HepG2 (cell line): ENCODE results near the gene HRC. TPM values are rescaled to one million over a fixed set of nuclear protein-coding genes. Genes with fewer than 3 reads are reported as not detected.
A peak's percentile ranks its signal among the peaks of the same experiment; 100 is the strongest.

Source experiments
- ERF ChIP-seq: IDR thresholded peaks from 2 replicates; pipeline ENCODE4 v1.6.1; 2018; ENCODE audit warnings: missing biosample characterization, missing genetic modification reagents
- GFI1 ChIP-seq: sonication (generic); formaldehyde crosslinking; IDR thresholded peaks from 2 replicates; pipeline ENCODE4 v1.5.0; 2020; ENCODE audit warnings: missing genetic modification reagents, mild to moderate bottlenecking, borderline replicate concordance
- HIC2 ChIP-seq: sonication (generic); formaldehyde crosslinking; IDR thresholded peaks from 2 replicates; pipeline ENCODE4 v1.9.0; 2022; ENCODE audit warnings: low read depth, missing genetic modification reagents
- HNF4G ChIP-seq, 2 experiments: sonication (generic) in 1 of 2; formaldehyde crosslinking in 1 of 2; IDR thresholded peaks; 2 replicates each; pipeline versions ENCODE4 v1.4.0 to v1.6.1; 2011 to 2020; ENCODE audit warnings: borderline replicate concordance in 2 of 2, low read depth in 2 of 2, mild to moderate bottlenecking in 2 of 2, low read length in 1 of 2, missing genetic modification reagents in 1 of 2, moderate library complexity in 1 of 2
- HOXA3 ChIP-seq: sonication (generic); formaldehyde crosslinking; IDR thresholded peaks from 2 replicates; pipeline ENCODE4 v1.5.0; 2020; ENCODE audit warnings: missing genetic modification reagents
- IKZF1 ChIP-seq: fragments of 450-650 bp; IDR thresholded peaks from 2 replicates; pipeline ENCODE4 v1.7.1; 2016
- KDM2A ChIP-seq: sonication (generic); formaldehyde crosslinking; IDR thresholded peaks from 2 replicates; pipeline ENCODE4 v1.4.0; 2020; ENCODE audit warnings: low read depth, missing genetic modification reagents, borderline replicate concordance
- KMT2A ChIP-seq: sonication (generic); formaldehyde crosslinking; IDR thresholded peaks from 2 replicates; pipeline ENCODE4 v1.4.0; 2020; ENCODE audit warnings: missing genetic modification reagents
- MAFG ChIP-seq: sonication (generic); formaldehyde crosslinking; IDR thresholded peaks from 2 replicates; pipeline ENCODE4 v1.5.1; 2020; ENCODE audit warnings: mild to moderate bottlenecking, missing genetic modification reagents
- NKX3-1 ChIP-seq: sonication (generic); formaldehyde crosslinking; IDR thresholded peaks from 2 replicates; pipeline ENCODE4 v1.5.0; 2020; ENCODE audit warnings: missing genetic modification reagents
- REXO4 ChIP-seq: sonication (generic); formaldehyde crosslinking; IDR thresholded peaks from 2 replicates; pipeline ENCODE4 v1.8.0; 2022; ENCODE audit warnings: missing genetic modification reagents, mild to moderate bottlenecking, borderline replicate concordance
- THAP11 ChIP-seq: IDR thresholded peaks from 2 replicates; pipeline ENCODE4 v1.6.1; 2016; ENCODE audit warnings: missing biosample characterization, missing genetic modification reagents
- ZBTB14 ChIP-seq: sonication (generic); formaldehyde crosslinking; IDR thresholded peaks from 2 replicates; pipeline ENCODE4 v1.4.0; 2020; ENCODE audit warnings: missing genetic modification reagents
- ZBTB7A ChIP-seq: sonication (generic); formaldehyde crosslinking; IDR thresholded peaks from 2 replicates; pipeline ENCODE4 v1.8.0; 2022; ENCODE audit warnings: mild to moderate bottlenecking, missing genetic modification reagents
- ZNF160 ChIP-seq: sonication (generic); formaldehyde crosslinking; IDR thresholded peaks from 2 replicates; pipeline ENCODE4 v1.8.0; 2022; ENCODE audit warnings: mild to moderate bottlenecking, inconsistent platforms, missing genetic modification reagents
- ZNF251 ChIP-seq: sonication (generic); formaldehyde crosslinking; IDR thresholded peaks from 2 replicates; pipeline ENCODE4 v1.9.0; 2021; ENCODE audit warnings: mild to moderate bottlenecking, missing genetic modification reagents
- ZNF331 ChIP-seq: sonication (generic); formaldehyde crosslinking; IDR thresholded peaks from 2 replicates; pipeline ENCODE4 v1.4.0; 2020; ENCODE audit warnings: missing genetic modification reagents
- ZNF576 ChIP-seq: sonication (generic); formaldehyde crosslinking; IDR thresholded peaks from 2 replicates; pipeline ENCODE4 v1.4.0; 2020; ENCODE audit warnings: mild to moderate bottlenecking, missing genetic modification reagents
- ZSCAN20 ChIP-seq: sonication (generic); formaldehyde crosslinking; IDR thresholded peaks from 2 replicates; pipeline ENCODE4 v1.4.0; 2020; ENCODE audit warnings: missing genetic modification reagents, mild to moderate bottlenecking, borderline replicate concordance
- polyA plus RNA-seq, 8 experiments: library from polyadenylated mRNA; depleted of rRNA in 3 of 8; stranded (reverse) in 7 of 8; unstranded in 1 of 8; fragments of >200 nt; fragmentation: Illumina TruSeq in 4 of 8; extraction: Trizol in 4 of 8; gene quantifications; 2 replicates each; pipeline versions ENCODE4 v1.2.1 to v1.2.3, GENCODE V29; 2011 to 2016; ENCODE audit warnings: low read depth in 4 of 8, missing spikeins in 1 of 8, mixed read lengths in 1 of 8; ENCODE audit not compliant: insufficient read depth in 1 of 8
- total RNA-seq, 5 experiments: library from RNA; depleted of rRNA; stranded (reverse); fragments of >200 nt; fragmentation: Illumina TruSeq; extraction: Trizol; gene quantifications; 2 replicates each; pipeline ENCODE4 v1.2.3, GENCODE V29; 2016; ENCODE audit warnings: low read depth in 1 of 5
- TF ChIP-seq, protein P1 (sequence below): sonication (generic); formaldehyde crosslinking; IDR thresholded peaks from 2 replicates; pipeline ENCODE4 v1.5.0; 2020; ENCODE audit warnings: mild to moderate bottlenecking, missing genetic modification reagents, moderate library complexity

HRC gene
- total and polyA plus RNA-seq, 2 of the 13 experiments (the other 11 are each of a cell fraction or from before 2014, with no cell fraction given), result 3.6 to 15.4 TPM

- TF ChIP-seq ZSCAN20 (peak; percentile 98), ZNF251 (peak; percentile 97), ERF (CRISPR knock-in tag) (peak; percentile 99), MAFG (CRISPR knock-in tag) (0 out of 2 replicates have a peak, but pooled peaks have one; percentile 62), IKZF1 (no peak), HNF4G (IDR thresholded peaks at IDR 0.05; ENCODE audit: borderline replicate concordance, low read depth, low read length) (no peak), HNF4G (CRISPR knock-in tag; IDR thresholded peaks at IDR 0.05; ENCODE audit: borderline replicate concordance, low read depth) (peak; percentile 59; the same call in 1 of the 2 replicates), REXO4 (CRISPR knock-in tag) (peak; percentile 98), ZBTB7A (peak; percentile 97), NKX3-1 (peak; percentile 100), KDM2A (CRISPR knock-in tag) (peak; percentile 88), ZBTB14 (peak; percentile 78), THAP11 (peak; percentile 73), HIC2 (peak; percentile 92), KMT2A (CRISPR knock-in tag) (peak; percentile 74; the same call in 1 of the 2 replicates), GFI1 (peak; percentile 67; the same call in 1 of the 2 replicates), ZNF576 (CRISPR knock-in tag) (peak; percentile 84; the same call in 1 of the 2 replicates), ZNF160 (CRISPR knock-in tag) (peak; percentile 93), HOXA3 (CRISPR knock-in tag) (peak; percentile 94), ZNF331 (peak; percentile 91)
- TF ChIP-seq, protein P1, sequence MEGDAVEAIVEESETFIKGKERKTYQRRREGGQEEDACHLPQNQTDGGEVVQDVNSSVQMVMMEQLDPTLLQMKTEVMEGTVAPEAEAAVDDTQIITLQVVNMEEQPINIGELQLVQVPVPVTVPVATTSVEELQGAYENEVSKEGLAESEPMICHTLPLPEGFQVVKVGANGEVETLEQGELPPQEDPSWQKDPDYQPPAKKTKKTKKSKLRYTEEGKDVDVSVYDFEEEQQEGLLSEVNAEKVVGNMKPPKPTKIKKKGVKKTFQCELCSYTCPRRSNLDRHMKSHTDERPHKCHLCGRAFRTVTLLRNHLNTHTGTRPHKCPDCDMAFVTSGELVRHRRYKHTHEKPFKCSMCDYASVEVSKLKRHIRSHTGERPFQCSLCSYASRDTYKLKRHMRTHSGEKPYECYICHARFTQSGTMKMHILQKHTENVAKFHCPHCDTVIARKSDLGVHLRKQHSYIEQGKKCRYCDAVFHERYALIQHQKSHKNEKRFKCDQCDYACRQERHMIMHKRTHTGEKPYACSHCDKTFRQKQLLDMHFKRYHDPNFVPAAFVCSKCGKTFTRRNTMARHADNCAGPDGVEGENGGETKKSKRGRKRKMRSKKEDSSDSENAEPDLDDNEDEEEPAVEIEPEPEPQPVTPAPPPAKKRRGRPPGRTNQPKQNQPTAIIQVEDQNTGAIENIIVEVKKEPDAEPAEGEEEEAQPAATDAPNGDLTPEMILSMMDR (CRISPR knock-in tag), result peak; percentile 65
These were observed 27.3 kb downstream of the HRC start (continued) for GRCh38 chr19:49127674-49128544.
